AG10803 (cell line): ENCODE measurements around the gene XKR8.

ENCODE experiments used
- DNase-seq: peaks from one replicate; pipeline ENCODE4 v3.0.0; 2010; ENCODE audit warnings: low read depth
- H3K4me3 ChIP-seq: 2 replicates; pipeline ENCODE4 v1.5.1; 2011; ENCODE audit warnings: mild to moderate bottlenecking, low read length, control low read depth
- TF ChIP-seq, protein P1 (sequence below): conservative IDR thresholded peaks from 2 replicates; pipeline ENCODE4 v1.5.1; 2011; ENCODE audit warnings: mild to moderate bottlenecking, low read length, control low read depth, inconsistent platforms

Gene XKR8

DNA sequence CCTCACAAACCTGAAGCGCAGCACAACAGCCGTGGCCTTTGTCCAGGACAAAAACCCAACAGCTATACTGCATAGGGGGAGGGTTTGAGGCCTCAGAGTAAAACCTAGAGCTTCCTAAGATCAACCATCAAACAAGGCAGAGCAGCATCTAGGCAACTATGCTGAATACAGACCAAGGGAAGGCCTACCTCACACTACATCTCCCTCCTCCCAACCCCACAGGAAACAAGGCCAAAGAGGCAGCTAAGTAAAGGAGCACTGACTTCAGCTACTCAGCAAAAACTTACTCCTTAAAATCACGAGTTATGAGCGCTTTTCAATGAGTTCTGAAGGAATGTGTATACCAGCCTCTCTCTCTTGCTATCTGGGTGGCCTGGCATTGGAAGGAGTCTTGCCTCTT is 12.4 kb downstream of the XKR8 start:
- TF ChIP-seq, protein P1, sequence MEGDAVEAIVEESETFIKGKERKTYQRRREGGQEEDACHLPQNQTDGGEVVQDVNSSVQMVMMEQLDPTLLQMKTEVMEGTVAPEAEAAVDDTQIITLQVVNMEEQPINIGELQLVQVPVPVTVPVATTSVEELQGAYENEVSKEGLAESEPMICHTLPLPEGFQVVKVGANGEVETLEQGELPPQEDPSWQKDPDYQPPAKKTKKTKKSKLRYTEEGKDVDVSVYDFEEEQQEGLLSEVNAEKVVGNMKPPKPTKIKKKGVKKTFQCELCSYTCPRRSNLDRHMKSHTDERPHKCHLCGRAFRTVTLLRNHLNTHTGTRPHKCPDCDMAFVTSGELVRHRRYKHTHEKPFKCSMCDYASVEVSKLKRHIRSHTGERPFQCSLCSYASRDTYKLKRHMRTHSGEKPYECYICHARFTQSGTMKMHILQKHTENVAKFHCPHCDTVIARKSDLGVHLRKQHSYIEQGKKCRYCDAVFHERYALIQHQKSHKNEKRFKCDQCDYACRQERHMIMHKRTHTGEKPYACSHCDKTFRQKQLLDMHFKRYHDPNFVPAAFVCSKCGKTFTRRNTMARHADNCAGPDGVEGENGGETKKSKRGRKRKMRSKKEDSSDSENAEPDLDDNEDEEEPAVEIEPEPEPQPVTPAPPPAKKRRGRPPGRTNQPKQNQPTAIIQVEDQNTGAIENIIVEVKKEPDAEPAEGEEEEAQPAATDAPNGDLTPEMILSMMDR, result no peak
- DNase-seq, result no peak
- H3K4me3 ChIP-seq, result no peak overlapping the region

DNA sequence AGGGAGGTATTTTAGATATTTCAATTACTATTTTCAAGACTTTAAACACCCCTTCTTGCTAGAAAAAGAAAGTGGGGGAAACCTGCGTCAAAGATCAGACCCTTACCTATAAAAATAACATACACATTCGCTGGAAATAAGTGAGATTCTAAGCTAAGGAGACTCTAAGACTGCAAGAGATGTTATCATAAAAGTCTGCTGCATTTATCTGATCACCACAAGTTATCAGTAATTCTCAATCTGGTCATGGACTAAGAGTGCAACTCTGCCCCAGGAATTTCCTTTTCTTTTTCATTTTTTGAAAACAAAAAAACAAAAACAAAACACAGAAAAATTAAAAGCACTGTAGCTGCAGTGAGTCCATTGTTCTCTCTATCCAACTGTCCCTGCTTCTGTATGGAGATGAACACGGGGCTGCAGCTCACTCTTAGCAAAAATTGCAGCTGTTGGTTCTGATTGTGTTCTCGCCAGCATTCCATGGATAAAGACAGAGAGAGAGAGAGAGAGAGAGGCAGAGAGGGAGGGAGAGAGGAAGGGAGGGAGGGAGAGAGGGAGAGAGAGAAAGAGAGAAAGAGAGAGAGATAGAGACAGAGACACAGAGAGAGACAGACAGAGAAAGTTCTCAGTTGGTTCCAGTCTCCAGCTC is 14.1 kb downstream of the XKR8 start:
- H3K4me3 ChIP-seq, result no peak overlapping the region
- no peak for DNase-seq
- TF ChIP-seq, protein P1, result no peak

DNA sequence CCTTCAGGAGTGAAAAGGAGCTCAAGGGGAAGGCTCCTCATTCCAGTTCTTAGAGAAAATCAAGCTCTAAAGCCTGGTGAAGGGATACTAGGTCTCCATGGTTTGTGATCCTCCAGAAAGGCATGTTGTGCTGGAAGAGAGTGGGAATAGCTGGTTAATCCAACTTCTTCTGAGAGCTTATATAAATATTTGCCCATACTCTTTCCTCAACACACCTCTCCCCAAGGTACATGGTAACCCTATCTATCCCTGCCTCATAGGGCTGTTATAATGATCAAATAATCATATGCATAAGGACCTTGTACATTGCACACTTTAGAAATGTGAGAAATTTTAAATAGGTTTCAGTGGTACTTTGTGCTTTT is 14.6 kb downstream of the XKR8 start:
- H3K4me3 ChIP-seq, result no peak overlapping the region
- no peak for DNase-seq
- TF ChIP-seq, protein P1, result no peak

DNA sequence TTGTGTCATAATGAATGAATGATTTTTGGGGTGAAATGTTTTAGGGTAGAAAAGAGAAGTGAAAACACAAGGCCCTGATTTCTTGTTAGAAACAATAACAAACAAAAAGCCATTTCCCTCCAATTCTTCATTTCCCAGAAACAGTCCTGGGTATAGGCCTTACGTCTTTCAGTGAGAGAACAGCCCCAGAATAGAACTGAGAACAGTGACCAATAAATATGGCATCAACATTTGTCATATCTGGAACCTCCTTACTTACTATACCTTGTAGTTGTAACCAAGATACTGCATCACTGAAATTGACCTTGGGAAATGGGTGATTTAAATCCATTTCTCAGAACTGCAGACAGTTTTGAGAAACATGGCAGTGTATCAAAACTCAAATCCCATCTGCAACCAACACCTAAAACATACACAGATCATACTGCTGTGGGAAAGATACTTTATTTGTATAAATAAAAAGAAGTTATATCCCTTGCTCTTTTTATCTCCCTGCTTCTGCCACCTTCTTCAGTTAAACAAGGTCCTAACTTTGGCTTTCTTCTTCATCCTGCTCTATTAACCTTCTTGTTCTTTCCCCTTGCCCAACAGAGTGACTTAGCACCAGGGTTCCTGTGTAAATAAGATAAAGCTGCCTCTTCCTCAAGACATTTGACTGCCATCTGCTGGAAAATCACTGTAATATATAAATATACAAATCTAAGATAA is 19.5 kb downstream of the XKR8 start:
- TF ChIP-seq, protein P1, result peak; percentile 69
- no peak overlapping the region for H3K4me3 ChIP-seq
- peak; percentile 83 for DNase-seq

DNA sequence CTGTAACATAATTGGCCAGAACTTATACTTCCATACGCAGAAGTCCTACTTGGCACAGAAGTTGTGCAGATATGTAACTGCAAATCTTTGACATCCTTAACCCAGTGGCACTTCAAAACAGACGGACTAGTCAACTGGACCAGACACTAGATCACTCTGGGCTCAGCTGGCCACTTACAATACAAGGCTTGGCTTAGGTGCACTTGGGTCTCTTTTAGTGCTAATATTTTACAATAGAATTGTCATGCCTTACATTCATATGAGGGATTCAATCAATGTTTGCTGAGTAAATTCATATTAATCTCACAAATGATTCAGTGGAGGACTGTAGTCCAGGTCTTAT is 20.1 kb downstream of the XKR8 start:
- TF ChIP-seq, protein P1, result no peak
- H3K4me3 ChIP-seq, result no peak overlapping the region
- DNase-seq, result no peak

DNA sequence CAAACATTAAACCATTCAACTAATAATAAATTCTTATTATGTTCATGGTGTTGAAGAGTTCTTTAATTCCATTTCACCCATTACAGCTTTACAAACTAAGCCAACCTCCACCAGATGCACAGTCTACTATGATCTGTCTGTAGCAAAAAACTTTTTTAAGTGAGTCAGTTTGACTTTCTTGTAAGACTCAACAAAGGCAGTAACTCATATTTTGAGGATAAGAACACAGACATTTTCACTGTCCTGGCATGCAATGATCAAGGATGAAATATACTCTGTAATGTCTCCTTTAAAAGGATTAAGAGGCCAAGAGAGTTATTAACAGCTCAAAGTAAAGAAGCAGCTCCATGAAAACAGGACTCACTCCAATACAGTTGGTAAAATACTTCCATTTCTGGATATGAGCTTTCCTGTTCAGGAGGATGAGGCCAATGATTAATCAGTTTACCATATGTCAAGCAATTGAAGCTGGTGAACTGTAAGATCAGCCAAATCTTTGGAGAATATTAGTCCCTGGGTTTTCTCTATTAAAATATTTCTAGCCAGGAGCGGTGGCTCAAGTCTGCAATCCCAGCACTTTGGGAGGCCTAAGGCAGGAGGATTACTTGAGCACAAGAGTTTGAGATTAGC is 20.6 kb downstream of the XKR8 start:
- no peak overlapping the region for H3K4me3 ChIP-seq
- DNase-seq, result no peak
- TF ChIP-seq, protein P1, result no peak

DNA sequence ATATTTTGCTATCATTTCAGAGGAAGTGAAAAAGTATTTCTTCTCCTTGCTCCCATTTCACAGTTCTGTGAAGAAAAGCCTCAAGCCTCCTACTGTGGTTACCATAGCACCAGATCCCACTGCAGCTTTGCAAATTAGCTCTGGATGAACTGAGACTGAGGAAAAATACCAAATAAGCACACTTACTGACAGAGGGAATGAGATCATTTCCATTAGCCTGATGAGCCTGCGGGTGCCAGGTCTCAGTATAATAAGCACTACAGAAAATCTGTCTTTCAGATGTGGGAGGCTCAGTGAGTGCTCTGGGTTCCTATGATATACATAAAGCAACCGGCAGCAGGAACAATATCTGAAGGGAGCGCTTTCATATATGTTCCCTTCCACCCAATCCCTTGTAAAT is 21.4 kb downstream of the XKR8 start:
- no peak for DNase-seq

More for the DNA sequence above, 21.4 kb downstream of the XKR8 start:
- H3K4me3 ChIP-seq, result no peak overlapping the region
- TF ChIP-seq, protein P1, result no peak
